ENCODE measurements around the gene UBXN6.

The UBXN6 gene

DNA sequence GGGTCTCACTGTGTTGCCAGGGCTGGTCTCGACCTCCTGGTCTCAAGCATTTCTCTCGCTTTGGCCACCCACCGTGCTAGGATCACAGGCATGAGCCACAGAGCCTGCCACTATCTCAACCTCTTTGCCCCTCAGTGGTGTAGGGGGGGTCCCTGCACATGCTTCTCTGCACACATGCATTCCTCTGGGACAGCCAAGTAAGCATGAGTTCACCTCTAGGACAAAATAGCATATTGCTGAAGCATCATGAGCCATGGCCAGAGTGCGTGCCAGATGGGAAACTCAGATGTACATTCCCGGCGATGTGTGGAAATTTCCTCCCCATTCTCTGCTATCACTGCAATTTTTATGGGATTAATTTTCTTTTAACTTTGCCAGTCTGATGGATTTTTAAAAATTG lies 32.1 kb downstream of the UBXN6 start:
- no peak for TF ChIP-seq ZFX (IDR thresholded peaks at IDR 0.05; ENCODE audit: borderline replicate concordance)
- TF ChIP-seq, protein P1, sequence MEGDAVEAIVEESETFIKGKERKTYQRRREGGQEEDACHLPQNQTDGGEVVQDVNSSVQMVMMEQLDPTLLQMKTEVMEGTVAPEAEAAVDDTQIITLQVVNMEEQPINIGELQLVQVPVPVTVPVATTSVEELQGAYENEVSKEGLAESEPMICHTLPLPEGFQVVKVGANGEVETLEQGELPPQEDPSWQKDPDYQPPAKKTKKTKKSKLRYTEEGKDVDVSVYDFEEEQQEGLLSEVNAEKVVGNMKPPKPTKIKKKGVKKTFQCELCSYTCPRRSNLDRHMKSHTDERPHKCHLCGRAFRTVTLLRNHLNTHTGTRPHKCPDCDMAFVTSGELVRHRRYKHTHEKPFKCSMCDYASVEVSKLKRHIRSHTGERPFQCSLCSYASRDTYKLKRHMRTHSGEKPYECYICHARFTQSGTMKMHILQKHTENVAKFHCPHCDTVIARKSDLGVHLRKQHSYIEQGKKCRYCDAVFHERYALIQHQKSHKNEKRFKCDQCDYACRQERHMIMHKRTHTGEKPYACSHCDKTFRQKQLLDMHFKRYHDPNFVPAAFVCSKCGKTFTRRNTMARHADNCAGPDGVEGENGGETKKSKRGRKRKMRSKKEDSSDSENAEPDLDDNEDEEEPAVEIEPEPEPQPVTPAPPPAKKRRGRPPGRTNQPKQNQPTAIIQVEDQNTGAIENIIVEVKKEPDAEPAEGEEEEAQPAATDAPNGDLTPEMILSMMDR (IDR thresholded peaks at IDR 0.05): no peak
- H3K27ac ChIP-seq: no peak overlapping the region

GRCh38 chr19:4423416-4424126 lies 34.0 kb downstream of the UBXN6 start:
- no peak overlapping the region for H3K27ac ChIP-seq
- TF ChIP-seq, protein P1 (IDR thresholded peaks at IDR 0.05): no peak
- TF ChIP-seq ZFX (IDR thresholded peaks at IDR 0.05; ENCODE audit: borderline replicate concordance): no peak

GRCh38 chr19:4416268-4416667 lies 41.3 kb downstream of the UBXN6 start:
- TF ChIP-seq, protein P1 (IDR thresholded peaks at IDR 0.05): no peak
- TF ChIP-seq ZFX (IDR thresholded peaks at IDR 0.05; ENCODE audit: borderline replicate concordance): no peak
- no peak overlapping the region for H3K27ac ChIP-seq

DNA sequence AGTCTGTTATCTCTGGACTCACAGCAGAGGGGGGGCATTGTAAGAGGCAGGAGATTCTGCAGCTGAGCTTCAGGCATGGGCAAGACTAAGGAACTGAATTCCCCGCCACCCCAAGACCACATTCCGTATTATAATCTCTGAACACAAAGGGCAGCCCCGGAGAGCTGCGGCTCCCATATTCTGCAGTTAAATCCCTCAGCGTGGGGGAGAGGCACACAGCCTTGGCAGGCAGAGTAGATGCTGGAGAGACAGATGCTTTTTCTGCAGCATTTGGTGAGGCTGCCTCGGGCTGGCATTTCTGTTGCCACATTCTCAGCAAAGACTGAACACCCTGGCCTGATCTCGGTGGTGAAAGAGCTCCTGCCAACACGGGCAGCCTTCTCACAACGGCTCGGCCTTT lies 42.2 kb downstream of the UBXN6 start:
- no peak overlapping the region for H3K27ac ChIP-seq
- TF ChIP-seq ZFX (IDR thresholded peaks at IDR 0.05; ENCODE audit: borderline replicate concordance): no peak
- TF ChIP-seq, protein P1 (IDR thresholded peaks at IDR 0.05): no peak

- no peak for TF ChIP-seq ZFX (IDR thresholded peaks at IDR 0.05; ENCODE audit: borderline replicate concordance)
- TF ChIP-seq, protein P1 (IDR thresholded peaks at IDR 0.05): no peak
- 0 out of 2 replicates have a peak overlapping the region, but pooled peaks have one; percentile 13 for H3K27ac ChIP-seq
These were observed 42.7 kb downstream of the UBXN6 start for GRCh38 chr19:4414800-4415321.

GRCh38 chr19:4414144-4414799 lies 43.3 kb downstream of the UBXN6 start:
- TF ChIP-seq, protein P1 (IDR thresholded peaks at IDR 0.05): no peak
- no peak for TF ChIP-seq ZFX (IDR thresholded peaks at IDR 0.05; ENCODE audit: borderline replicate concordance)
- H3K27ac ChIP-seq: 0 out of 2 replicates have a peak overlapping the region, but pooled peaks have one; percentile 13

DNA sequence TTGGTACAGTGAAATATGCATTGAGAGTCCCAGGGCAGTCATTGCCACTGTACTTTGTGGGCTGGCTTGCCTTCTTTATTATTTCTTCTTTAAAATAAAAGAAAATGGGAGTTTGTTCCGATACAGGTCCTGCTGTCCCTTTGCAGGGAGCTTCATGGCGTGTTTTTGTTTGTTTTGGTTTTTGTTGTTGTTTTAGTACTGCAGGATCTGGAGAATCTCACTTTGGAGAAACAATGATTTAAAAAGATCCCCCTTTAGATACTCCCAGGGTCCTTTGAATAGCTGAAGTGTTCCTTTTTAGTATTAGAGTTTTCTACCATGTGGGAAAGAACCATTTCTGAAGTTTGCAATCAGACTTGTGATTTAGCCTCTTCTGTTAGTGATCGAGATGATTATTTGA lies 44.0 kb downstream of the UBXN6 start:
- no peak for TF ChIP-seq ZFX (IDR thresholded peaks at IDR 0.05; ENCODE audit: borderline replicate concordance)
- TF ChIP-seq, protein P1 (IDR thresholded peaks at IDR 0.05): no peak
- H3K27ac ChIP-seq: no peak overlapping the region
